OCI-LY7 (cell line): ENCODE data around the gene LILRB2. TPM values are rescaled to one million over a fixed set of nuclear protein-coding genes. Genes with fewer than 3 reads are reported as not detected.

Source experiments
- BruUV-seq: library from RNA; stranded (reverse); fragments of 400-500 nt; replicated peaks from 2 replicates; lab custom pipeline; 2021; lab: Mats Ljungman, UMichigan
- CTCF ChIA-PET: fragments of 300-600 bp; sonication (Branson Sonifier 250); formaldehyde crosslinking; loops from one replicate; lab custom pipeline; 2022; ENCODE audit warnings: antibody characterized with exemption; ENCODE audit not compliant: unreplicated experiment; lab: Charles Lee
- POLR2A ChIA-PET: fragments of 300-600 bp; sonication (Branson Sonifier 250); formaldehyde crosslinking; loops from one replicate; lab custom pipeline; 2022; ENCODE audit warnings: antibody characterized with exemption; lab: Charles Lee
- DNase-seq: peaks from one replicate; pipeline ENCODE4 v3.0.0-alpha.2; 2015; ENCODE audit warnings: low spot score
- H2AFZ ChIP-seq: fragments of 200-600 bp; sonication (generic), shearing (Covaris generic); 2 replicates; pipeline ENCODE4 v1.6.1; 2014; ENCODE audit warnings: mild to moderate bottlenecking, antibody characterized with exemption, low read length, moderate library complexity
- H3K27ac ChIP-seq: fragments of 200-600 bp; sonication (generic); 2 replicates; pipeline ENCODE4 v1.5.1; 2014; ENCODE audit warnings: mixed run types, low read depth, mild to moderate bottlenecking, moderate library complexity, low read length, inconsistent platforms; ENCODE audit not compliant: poor library complexity, severe bottlenecking
- H3K36me3 ChIP-seq: fragments of 200-600 bp; sonication (generic); 2 replicates; pipeline ENCODE4 v1.6.1; 2014; ENCODE audit warnings: mild to moderate bottlenecking, antibody characterized with exemption, low read length, moderate library complexity, mixed read lengths; ENCODE audit not compliant: insufficient read depth
- H3K4me1 ChIP-seq: fragments of 200-600 bp; sonication (generic); 2 replicates; pipeline ENCODE4 v1.5.1; 2014; ENCODE audit warnings: mild to moderate bottlenecking, low read length; ENCODE audit not compliant: insufficient read depth, poor library complexity, severe bottlenecking
- H3K4me2 ChIP-seq: fragments of 200-600 bp; sonication (generic); 2 replicates; pipeline ENCODE4 v1.6.1; 2014; ENCODE audit warnings: mild to moderate bottlenecking, low read length
- H3K4me3 ChIP-seq: fragments of 200-600 bp; sonication (generic); 2 replicates; pipeline ENCODE4 v1.5.1; 2014; ENCODE audit warnings: mild to moderate bottlenecking, low read depth, low read length; ENCODE audit not compliant: poor library complexity, severe bottlenecking
- H3K79me2 ChIP-seq: fragments of 200-600 bp; sonication (generic); 2 replicates; pipeline ENCODE4 v1.6.1; 2016; ENCODE audit warnings: low read depth, mild to moderate bottlenecking, low read length, moderate library complexity, mixed read lengths; ENCODE audit not compliant: insufficient read depth
- H3K9me2 ChIP-seq: fragments of 200-600 bp; sonication (generic); 2 replicates; pipeline ENCODE4 v1.6.1; 2016; ENCODE audit warnings: mild to moderate bottlenecking, low read length, mixed read lengths; ENCODE audit not compliant: insufficient read depth
- H3K9me3 ChIP-seq: fragments of 200-600 bp; sonication (generic); 2 replicates; pipeline ENCODE4 v1.6.1; 2014; ENCODE audit warnings: mild to moderate bottlenecking, mixed run types, low read length, mixed read lengths
- H4K20me1 ChIP-seq: fragments of 200-600 bp; sonication (generic); 2 replicates; pipeline ENCODE4 v1.6.1; 2014; ENCODE audit warnings: mild to moderate bottlenecking, antibody characterized with exemption, low read length, moderate library complexity, mixed read lengths; ENCODE audit not compliant: insufficient read depth
- CTCF ChIP-seq: fragments of 200-600 bp; sonication (generic); conservative IDR thresholded peaks from 2 replicates; pipeline ENCODE4 v1.5.1; 2014; ENCODE audit warnings: mild to moderate bottlenecking, antibody characterized with exemption, low read length, moderate library complexity, mixed read lengths
- EZH2phosphoT487 ChIP-seq: fragments of 200-600 bp; sonication (generic); IDR thresholded peaks from 2 replicates; pipeline ENCODE4 v1.6.1; 2018; ENCODE audit warnings: low read depth, borderline replicate concordance, mild to moderate bottlenecking, mixed run types, antibody characterized with exemption, low read length, moderate library complexity, mixed read lengths
- intact Hi-C: fragments of 100-400 bp; cut with micrococcal nuclease; formaldehyde crosslinking; loops from one replicate; pipeline ENCODE4 v1.10.0; 2022; ENCODE audit not compliant: unreplicated experiment
- total RNA-seq, 2 experiments: library from RNA; depleted of rRNA in 1 of 2; stranded (reverse); fragments of >200 nt in 1 of 2; shearing (Covaris generic) in 1 of 2; gene quantifications; 2 replicates each; pipeline ENCODE4 v1.2.3, GENCODE V29; 2014 to 2022

Gene LILRB2
- total RNA-seq, 2 experiments from 2014 or later: not detected

- Histone ChIP-seq H3K36me3 (no peaks in the 10 kb centered on the region), H3K27ac (no peak overlapping the region), H3K79me2 (no peaks in the 10 kb centered on the region), H4K20me1 (no peaks in the 10 kb centered on the region), H3K4me1 (no peaks in the 10 kb centered on the region), H3K4me2 (no peak overlapping the region), H3K4me3 (no peak overlapping the region), H3K9me3 (no peaks in the 10 kb centered on the region), H3K9me2 (no peaks in the 10 kb centered on the region), H2AFZ (no peak overlapping the region)
- CTCF ChIA-PET: no interaction called here
- POLR2A ChIA-PET: no interaction called here
- no peak for DNase-seq
- intact Hi-C loops: no loop called here
- TF ChIP-seq EZH2phosphoT487 (no peak), CTCF (no peak)
- no TSS peak for BruUV-seq
Observed at GRCh38 chr19:54271106-54271505, 9.8 kb downstream of the LILRB2 start.

GRCh38 chr19:54268936-54269335 lies 12.0 kb downstream of the LILRB2 start:
- no TSS peak for BruUV-seq
- no peaks in the 10 kb centered on the region for H3K9me3 ChIP-seq

More at GRCh38 chr19:54268936-54269335, 12.0 kb downstream of the LILRB2 start:
- TF ChIP-seq CTCF (no peak), EZH2phosphoT487 (no peak)
- no peak overlapping the region for H3K4me3 ChIP-seq
- intact Hi-C loops: no loop called here
- ChIA-PET POLR2A (no interaction called here), CTCF (no interaction called here)
- no peak overlapping the region for H3K27ac ChIP-seq
- H3K4me2 ChIP-seq: no peak overlapping the region
- H3K4me1 ChIP-seq: no peaks in the 10 kb centered on the region
- H3K9me2 ChIP-seq: no peaks in the 10 kb centered on the region
- H2AFZ ChIP-seq: no peak overlapping the region
- no peaks in the 10 kb centered on the region for H3K79me2 ChIP-seq
- no peak for DNase-seq
- no peaks in the 10 kb centered on the region for H4K20me1 ChIP-seq
- no peaks in the 10 kb centered on the region for H3K36me3 ChIP-seq
